GM12872 (cell line): Measurements from ENCODE around the gene LMOD1.

Source experiments
- TF ChIP-seq, protein P1 (sequence below): IDR thresholded peaks from 3 replicates; pipeline ENCODE4 v1.5.1; 2011; ENCODE audit warnings: low read depth, mild to moderate bottlenecking, low read length, moderate library complexity; ENCODE audit not compliant: insufficient read depth

The LMOD1 gene

GRCh38 chr1:201893431-201893830 lies 52.9 kb downstream of the LMOD1 start:
- TF ChIP-seq, protein P1, sequence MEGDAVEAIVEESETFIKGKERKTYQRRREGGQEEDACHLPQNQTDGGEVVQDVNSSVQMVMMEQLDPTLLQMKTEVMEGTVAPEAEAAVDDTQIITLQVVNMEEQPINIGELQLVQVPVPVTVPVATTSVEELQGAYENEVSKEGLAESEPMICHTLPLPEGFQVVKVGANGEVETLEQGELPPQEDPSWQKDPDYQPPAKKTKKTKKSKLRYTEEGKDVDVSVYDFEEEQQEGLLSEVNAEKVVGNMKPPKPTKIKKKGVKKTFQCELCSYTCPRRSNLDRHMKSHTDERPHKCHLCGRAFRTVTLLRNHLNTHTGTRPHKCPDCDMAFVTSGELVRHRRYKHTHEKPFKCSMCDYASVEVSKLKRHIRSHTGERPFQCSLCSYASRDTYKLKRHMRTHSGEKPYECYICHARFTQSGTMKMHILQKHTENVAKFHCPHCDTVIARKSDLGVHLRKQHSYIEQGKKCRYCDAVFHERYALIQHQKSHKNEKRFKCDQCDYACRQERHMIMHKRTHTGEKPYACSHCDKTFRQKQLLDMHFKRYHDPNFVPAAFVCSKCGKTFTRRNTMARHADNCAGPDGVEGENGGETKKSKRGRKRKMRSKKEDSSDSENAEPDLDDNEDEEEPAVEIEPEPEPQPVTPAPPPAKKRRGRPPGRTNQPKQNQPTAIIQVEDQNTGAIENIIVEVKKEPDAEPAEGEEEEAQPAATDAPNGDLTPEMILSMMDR: no peak

DNA sequence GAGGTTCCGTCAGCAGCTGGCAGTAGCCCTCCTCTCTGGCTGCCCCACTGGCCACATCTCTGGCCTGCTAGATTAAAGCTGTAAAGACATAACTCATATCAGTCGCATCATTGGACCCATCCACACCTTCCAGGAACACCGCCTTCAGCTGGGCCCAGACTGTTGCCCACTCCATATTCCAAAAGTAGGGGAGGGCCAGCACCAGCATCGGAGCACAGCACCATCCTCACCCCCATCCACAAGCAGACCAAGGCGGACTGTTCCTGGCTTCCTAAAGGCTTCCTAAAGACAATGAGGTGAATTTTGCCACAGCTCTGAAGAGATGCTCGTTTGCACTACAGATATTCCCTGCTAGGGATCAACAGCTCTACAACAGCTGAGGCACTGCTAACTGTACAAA lies 54.1 kb downstream of the LMOD1 start:
- TF ChIP-seq, protein P1: no peak

DNA sequence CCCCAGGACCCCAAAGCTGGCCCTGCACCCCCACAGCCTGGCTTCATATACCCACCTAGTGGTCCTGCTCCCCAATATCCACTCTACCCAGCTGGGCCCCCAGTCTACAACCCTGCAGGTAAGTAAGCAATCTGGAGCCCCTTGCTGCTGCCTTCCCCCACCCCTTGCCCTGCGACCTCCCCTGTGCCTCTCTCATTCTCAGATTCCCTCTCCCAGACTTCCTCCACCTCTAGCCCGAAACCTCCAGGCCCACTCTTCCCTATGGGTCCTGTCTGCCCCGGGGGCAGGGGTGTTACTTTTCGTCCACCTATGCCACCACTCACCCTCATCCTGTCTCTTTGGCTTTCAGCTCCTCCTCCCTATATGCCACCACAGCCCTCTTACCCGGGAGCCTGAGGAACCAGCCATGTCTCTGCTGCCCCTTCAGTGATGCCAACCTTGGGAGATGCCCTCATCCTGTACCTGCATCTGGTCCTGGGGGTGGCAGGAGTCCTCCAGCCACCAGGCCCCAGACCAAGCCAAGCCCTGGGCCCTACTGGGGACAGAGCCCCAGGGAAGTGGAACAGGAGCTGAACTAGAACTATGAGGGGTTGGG lies 54.8 kb downstream of the LMOD1 start:
- TF ChIP-seq, protein P1: no peak

- TF ChIP-seq, protein P1: no peak
Measured at GRCh38 chr1:201890806-201891450, 55.4 kb downstream of the LMOD1 start.

GRCh38 chr1:201890223-201890622 lies 56.1 kb downstream of the LMOD1 start:
- TF ChIP-seq, protein P1: no peak

DNA sequence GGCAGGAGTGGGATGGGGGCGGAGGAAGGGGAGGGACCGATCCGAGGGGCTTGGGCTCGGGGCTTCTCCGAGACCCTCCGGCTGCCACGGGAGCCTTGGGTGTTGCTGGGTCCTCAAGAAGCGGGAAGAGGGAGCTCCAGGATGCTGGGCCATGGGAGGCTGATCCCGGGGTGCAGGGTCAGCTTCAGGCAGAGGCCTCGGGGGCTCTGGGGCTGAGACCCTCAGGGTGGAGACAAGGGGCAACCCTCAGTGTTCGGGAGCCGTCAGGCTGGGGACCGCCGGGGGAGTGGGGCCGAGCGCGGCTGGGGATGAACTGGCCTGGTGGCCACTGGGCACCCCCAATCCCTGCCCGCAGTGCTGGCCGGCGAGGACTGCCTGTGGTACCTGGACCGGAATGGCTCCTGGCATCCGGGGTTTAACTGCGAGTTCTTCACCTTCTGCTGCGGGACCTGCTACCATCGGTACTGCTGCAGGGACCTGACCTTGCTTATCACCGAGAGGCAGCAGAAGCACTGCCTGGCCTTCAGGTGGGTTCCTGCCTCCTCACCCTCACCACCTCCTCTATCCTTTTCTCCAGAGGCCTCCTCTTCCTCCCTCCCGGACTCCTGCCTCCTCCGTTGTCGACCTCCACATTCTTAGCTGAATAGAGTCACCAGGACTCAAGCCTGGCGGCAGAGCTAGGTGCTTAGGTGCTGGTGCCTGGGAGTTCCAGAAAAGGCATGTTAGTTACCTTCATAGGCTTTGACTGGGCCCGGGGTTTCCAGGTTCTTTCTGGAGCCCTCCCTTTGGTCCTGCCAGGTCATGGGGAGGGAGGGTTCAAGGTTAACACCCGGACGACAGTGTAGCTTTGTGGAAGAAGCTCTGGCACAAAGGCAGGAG lies 57.0 kb downstream of the LMOD1 start:
- TF ChIP-seq, protein P1: no peak

- TF ChIP-seq, protein P1: no peak
Measured at GRCh38 chr1:201888282-201889089, 57.9 kb downstream of the LMOD1 start, which contains the start of gene SHISA4. Gene SHISA4 (plus strand): TSS chr1:201888898. CDS start chr1:201888995, 97 bp downstream.
